GM23338 (cell line): ENCODE measurements around the gene CSTPP1. TPM values are rescaled to one million over a fixed set of nuclear protein-coding genes. Genes with fewer than 3 reads are reported as not detected.

ENCODE experiments used
- ATAC-seq: fragments of 200-7000 bp; cut with Tn5 transposase; 3 replicates; pipeline ENCODE4 v1.9.1; 2020
- DNase-seq: peaks from one replicate; pipeline ENCODE4 v3.0.0-alpha.2; 2015; ENCODE audit warnings: low spot score
- H2AFZ ChIP-seq: fragments of 200-600 bp; sonication (generic); 2 replicates; pipeline ENCODE4 v1.8.0; 2016; ENCODE audit warnings: antibody characterized with exemption, mild to moderate bottlenecking, moderate library complexity
- H3F3A ChIP-seq: fragments of 200-600 bp; sonication (generic); replicated peaks from 2 replicates; pipeline ENCODE4 v1.8.0; 2017; ENCODE audit warnings: antibody characterized with exemption, mixed run types, low read depth
- H3K27ac ChIP-seq: fragments of 200-600 bp; sonication (generic); 2 replicates; pipeline ENCODE4 v1.6.1; 2016; ENCODE audit warnings: low read depth
- H3K27me3 ChIP-seq: fragments of 200-600 bp; sonication (generic); 2 replicates; pipeline ENCODE4 v1.8.0; 2016; ENCODE audit warnings: mild to moderate bottlenecking, mixed run types, moderate library complexity; ENCODE audit not compliant: insufficient read depth
- H3K36me3 ChIP-seq: fragments of 200-600 bp; sonication (generic); 2 replicates; pipeline ENCODE4 v1.8.0; 2016; ENCODE audit warnings: mild to moderate bottlenecking; ENCODE audit not compliant: insufficient read depth
- H3K4me1 ChIP-seq: fragments of 200-600 bp; sonication (generic); 2 replicates; pipeline ENCODE4 v1.8.0; 2016; ENCODE audit warnings: mild to moderate bottlenecking, moderate library complexity; ENCODE audit not compliant: insufficient read depth
- H3K4me2 ChIP-seq: fragments of 200-600 bp; sonication (generic); 2 replicates; pipeline ENCODE4 v1.7.1; 2017; ENCODE audit warnings: mixed run types
- H3K4me3 ChIP-seq: fragments of 200-600 bp; sonication (generic); 2 replicates; pipeline ENCODE4 v1.6.1; 2016; ENCODE audit warnings: mixed run types
- H3K79me2 ChIP-seq: fragments of 200-600 bp; sonication (generic); replicated peaks from 2 replicates; pipeline ENCODE4 v1.8.0; 2017; ENCODE audit warnings: mild to moderate bottlenecking; ENCODE audit not compliant: insufficient read depth
- H3K9me2 ChIP-seq: fragments of 200-600 bp; sonication (generic); 2 replicates; pipeline ENCODE4 v1.8.0; 2017; ENCODE audit not compliant: insufficient read depth
- H4K20me1 ChIP-seq: fragments of 200-600 bp; sonication (generic); replicated peaks from 2 replicates; pipeline ENCODE4 v1.8.0; 2017; ENCODE audit warnings: mild to moderate bottlenecking; ENCODE audit not compliant: insufficient read depth
- H3K27ac Mint-ChIP-seq: 2 replicates; pipeline ENCODE4 v1.8.0; 2020; ENCODE audit warnings: inconsistent platforms, mild to moderate bottlenecking, moderate library complexity, mixed read lengths
- H3K27me3 Mint-ChIP-seq: 3 replicates; pipeline ENCODE4 v1.8.0; 2022; ENCODE audit warnings: low read depth, mild to moderate bottlenecking, moderate library complexity, mixed read lengths, inconsistent platforms; ENCODE audit not compliant: insufficient read depth, poor library complexity
- H3K36me3 Mint-ChIP-seq: 3 replicates; pipeline ENCODE4 v1.8.0; 2021; ENCODE audit warnings: low read depth, mild to moderate bottlenecking, inconsistent platforms, moderate library complexity, mixed read lengths
- H3K4me1 Mint-ChIP-seq: 3 replicates; pipeline ENCODE4 v1.8.0; 2020; ENCODE audit warnings: mild to moderate bottlenecking, inconsistent platforms, mixed read lengths
- H3K4me3 Mint-ChIP-seq: 3 replicates; pipeline ENCODE4 v1.8.0; 2021; ENCODE audit warnings: moderate library complexity, mild to moderate bottlenecking, inconsistent platforms, mixed read lengths
- H3K9me3 Mint-ChIP-seq: 3 replicates; pipeline ENCODE4 v1.8.0; 2020; ENCODE audit warnings: moderate library complexity, mild to moderate bottlenecking, inconsistent platforms, mixed read lengths
- CREB1 ChIP-seq: fragments of 250-450 bp; sonication (Bioruptor Pico); IDR thresholded peaks from 2 replicates; pipeline ENCODE4 v1.5.0; 2020; ENCODE audit warnings: low read depth, mild to moderate bottlenecking, moderate library complexity
- CTCF ChIP-seq, 2 experiments: fragments of 200-600 bp in 1 of 2; sonication (generic) in 1 of 2; conservative IDR thresholded peaks; 2 replicates each; pipeline versions ENCODE4 v1.5.1 to v1.6.1; 2016 to 2017; ENCODE audit warnings: antibody characterized with exemption in 2 of 2, low read depth in 2 of 2, mild to moderate bottlenecking in 2 of 2, moderate library complexity in 1 of 2
- ETS1 ChIP-seq: IDR thresholded peaks from 2 replicates; pipeline ENCODE4 v1.6.1; 2016; ENCODE audit warnings: antibody characterized with exemption
- EZH2 ChIP-seq: fragments of 200-600 bp; sonication (generic); IDR thresholded peaks from one replicate; pipeline ENCODE4 v1.8.0; 2017; ENCODE audit warnings: antibody characterized with exemption, mild to moderate bottlenecking, low read depth; ENCODE audit not compliant: unreplicated experiment
- EZH2phosphoT487 ChIP-seq: fragments of 200-600 bp; sonication (generic); IDR thresholded peaks from one replicate; pipeline ENCODE4 v1.8.1; 2018; ENCODE audit warnings: antibody characterized with exemption; ENCODE audit not compliant: unreplicated experiment
- JUNB ChIP-seq: IDR thresholded peaks from one replicate; pipeline ENCODE4 v1.6.1; 2016; ENCODE audit warnings: antibody characterized with exemption; ENCODE audit not compliant: unreplicated experiment
- NANOG ChIP-seq: IDR thresholded peaks from 2 replicates; pipeline ENCODE4 v1.6.1; 2016; ENCODE audit warnings: antibody characterized with exemption, borderline replicate concordance
- POLR2AphosphoS5 ChIP-seq: IDR thresholded peaks from 2 replicates; pipeline ENCODE4 v1.6.1; 2016; ENCODE audit warnings: antibody characterized with exemption, low read depth
- REST ChIP-seq: IDR thresholded peaks from one replicate; pipeline ENCODE4 v1.6.1; 2018; ENCODE audit warnings: antibody characterized with exemption; ENCODE audit not compliant: unreplicated experiment
- STAT1 ChIP-seq: IDR thresholded peaks from one replicate; pipeline ENCODE4 v1.6.1; 2016; ENCODE audit warnings: antibody characterized with exemption; ENCODE audit not compliant: unreplicated experiment
- ZNF114 ChIP-seq: fragments of 250-450 bp; sonication (Bioruptor Pico); IDR thresholded peaks from 2 replicates; pipeline ENCODE4 v1.5.0; 2020; ENCODE audit warnings: mild to moderate bottlenecking, moderate library complexity
- ZNF331 ChIP-seq: fragments of 250-450 bp; sonication (Bioruptor Pico); IDR thresholded peaks from 2 replicates; pipeline ENCODE4 v1.5.0; 2020; ENCODE audit warnings: low read depth, mild to moderate bottlenecking, moderate library complexity
- ZNF462 ChIP-seq: fragments of 250-450 bp; sonication (Bioruptor Pico); IDR thresholded peaks from 2 replicates; pipeline ENCODE4 v1.5.0; 2020; ENCODE audit warnings: mild to moderate bottlenecking, moderate library complexity
- polyA plus RNA-seq: library from polyadenylated mRNA; unstranded; fragments of >200 nt; fragmentation: Nextera tagmentation; extraction: Ambion mirVana; gene quantifications from 2 replicates; pipeline ENCODE4 v1.2.1, GENCODE V29; 2016
- total RNA-seq: library from RNA; depleted of rRNA; stranded (reverse); fragments of >200 nt; shearing (Covaris generic); gene quantifications from 2 replicates; pipeline ENCODE4 v1.2.3, GENCODE V29; 2014

CSTPP1 gene
- total and polyA plus RNA-seq, 2 experiments from 2014 or later = 23.5 to 42.6 TPM

- ATAC-seq = no peak
These were observed 68.9 kb downstream of the CSTPP1 start for GRCh38 chr11:47005441-47005840.

More at GRCh38 chr11:47005441-47005840, 68.9 kb downstream of the CSTPP1 start:
- no peak overlapping the region for H3K4me3 Mint-ChIP-seq
- Histone ChIP-seq H3K79me2 (no peaks in the 10 kb centered on the region), H3K36me3 (no peaks in the 10 kb centered on the region), H3K4me1 (no peaks in the 10 kb centered on the region), H4K20me1 (no peaks in the 10 kb centered on the region), H3K4me3 (no peak overlapping the region), H3K27ac (no peak overlapping the region), H2AFZ (no peak overlapping the region), H3K27me3 (no peaks in the 10 kb centered on the region), H3F3A (no peaks in the 10 kb centered on the region), H3K4me2 (no peak overlapping the region), H3K9me2 (no peaks in the 10 kb centered on the region)
- no peaks in the 10 kb centered on the region for H3K36me3 Mint-ChIP-seq
- peaks cover 11% of the 10 kb centered on the region; the same call in 2 of the 3 replicates for H3K4me1 Mint-ChIP-seq
- no peaks in the 10 kb centered on the region for H3K9me3 Mint-ChIP-seq
- H3K27me3 Mint-ChIP-seq = peaks cover 3% of the 10 kb centered on the region
- no peak for DNase-seq
- H3K27ac Mint-ChIP-seq = no peak overlapping the region
- no peak for TF ChIP-seq ZNF331 (CRISPR knock-in tag)
- no peak for TF ChIP-seq ZNF462 (CRISPR knock-in tag)
- TF ChIP-seq JUNB = no peak
- TF ChIP-seq CREB1 (CRISPR knock-in tag) = no peak
- TF ChIP-seq EZH2phosphoT487 = no peak
- TF ChIP-seq POLR2AphosphoS5 = no peak
- TF ChIP-seq EZH2 = no peak
- TF ChIP-seq ZNF114 (CRISPR knock-in tag) = no peak
- no peak for TF ChIP-seq REST
- no peak for TF ChIP-seq NANOG
- no peak for TF ChIP-seq STAT1
- no peak for TF ChIP-seq CTCF (conservative IDR thresholded peaks at IDR 0.05; ENCODE audit: low read depth in 2 of 2)
- TF ChIP-seq ETS1 = no peak
